Measurements from ENCODE around the gene LEMD1. TPM values are rescaled to one million over a fixed set of nuclear protein-coding genes. Genes with fewer than 3 reads are reported as not detected.
A peak's percentile ranks its signal among the peaks of the same experiment; 100 is the strongest.
"Not testable (repeated sequence)": the region's sequence is repeated elsewhere in the genome, so short reads cannot be mapped to it uniquely, and the experiment has no call there.

LEMD1 gene
- total RNA-seq, 1 donor from 2014 or later: 1.0 TPM

DNA sequence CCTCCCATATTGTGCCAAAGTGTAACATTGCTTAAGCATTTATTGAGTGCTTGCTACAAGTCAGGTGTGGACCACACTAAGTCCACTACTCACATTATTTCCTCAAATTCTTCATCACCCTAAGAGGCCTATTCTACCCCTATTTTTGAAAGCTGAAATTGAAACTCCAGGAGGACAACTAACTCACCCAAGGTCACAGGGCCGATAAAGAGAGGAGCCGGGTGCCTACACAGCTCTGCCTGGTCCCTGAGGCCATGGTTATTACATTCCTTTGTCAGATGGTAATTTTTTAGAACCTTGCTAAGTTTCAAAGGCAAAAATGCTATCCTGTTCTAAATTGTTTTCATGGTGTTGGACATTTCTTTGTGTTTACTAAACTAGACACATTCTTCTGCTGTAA lies 41.0 kb downstream of the LEMD1 start:
- DNase-seq (ENCODE audit: low spot score): no peak

DNA sequence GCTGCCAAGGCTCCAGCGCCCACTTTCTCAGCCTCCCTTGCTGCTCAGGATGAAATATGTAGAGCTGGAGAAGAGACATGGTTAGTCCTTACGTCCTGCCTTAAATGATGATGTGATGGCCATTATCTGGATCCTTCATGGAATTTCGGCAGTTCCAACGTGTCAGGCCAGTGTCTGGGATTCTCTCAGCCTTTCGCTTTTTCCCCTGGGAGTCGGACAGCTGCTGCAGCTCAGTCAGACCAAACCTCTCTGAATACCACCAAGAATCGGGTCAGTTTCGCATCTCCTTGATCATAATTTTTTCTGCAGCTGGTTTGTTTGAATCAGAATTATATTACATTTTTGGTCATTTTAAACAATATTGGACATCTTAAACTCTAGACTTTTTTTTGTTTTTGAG lies 42.8 kb downstream of the LEMD1 start:
- DNase-seq (ENCODE audit: low spot score): no peak

- no peak for DNase-seq (ENCODE audit: low spot score)
Observed at GRCh38 chr1:205377355-205377754, 44.5 kb downstream of the LEMD1 start.

- DNase-seq (ENCODE audit: low spot score): no peak
Observed at GRCh38 chr1:205376739-205377138, 45.1 kb downstream of the LEMD1 start.

- peak; percentile 54 for DNase-seq (ENCODE audit: low spot score)
Observed at GRCh38 chr1:205375835-205376545, 45.9 kb downstream of the LEMD1 start.

GRCh38 chr1:205374210-205375078 lies 47.4 kb downstream of the LEMD1 start:
- no peak for DNase-seq (ENCODE audit: low spot score)

DNA sequence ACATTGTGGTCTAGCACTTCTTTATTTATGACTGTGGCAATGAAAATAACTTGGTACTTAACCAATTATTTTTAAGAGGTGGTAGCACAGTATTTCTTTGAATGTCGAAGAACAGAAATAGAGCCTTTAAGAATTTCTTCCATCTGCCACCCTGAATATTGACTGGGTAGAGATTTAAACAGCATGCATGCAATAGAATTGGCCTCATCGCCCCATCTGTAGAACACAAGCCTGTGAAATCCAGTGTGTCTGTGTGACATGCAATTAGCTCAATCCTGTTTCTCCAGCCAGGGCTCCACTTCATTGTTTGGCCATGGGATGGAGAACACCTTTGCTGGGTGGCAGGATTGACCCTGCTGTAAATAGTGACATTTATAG lies 48.1 kb downstream of the LEMD1 start:
- DNase-seq (ENCODE audit: low spot score): no peak

- no peak for DNase-seq (ENCODE audit: low spot score)
Observed at GRCh38 chr1:205373022-205373797, 48.6 kb downstream of the LEMD1 start.

- no peak for DNase-seq (ENCODE audit: low spot score)
Observed at GRCh38 chr1:205371871-205372660, 49.8 kb downstream of the LEMD1 start.

DNA sequence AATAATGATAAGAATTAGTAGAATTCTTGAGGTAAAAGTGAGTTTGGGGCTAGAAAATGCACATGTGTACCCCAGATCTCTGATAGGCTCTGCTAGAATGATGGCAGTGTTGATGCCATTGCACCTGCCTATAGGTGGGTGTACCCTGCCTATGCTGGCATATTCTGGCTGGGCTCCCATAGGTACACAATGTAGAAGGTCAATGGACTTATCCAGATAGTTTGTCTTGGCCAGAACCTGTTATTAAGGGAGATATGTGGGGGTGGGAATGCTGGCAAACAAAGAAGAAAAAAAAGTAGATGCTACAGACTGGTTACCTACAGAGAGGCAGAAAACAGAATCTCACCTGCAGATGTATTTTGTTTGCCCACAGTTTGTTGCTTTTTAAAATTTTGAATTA lies 51.1 kb downstream of the LEMD1 start:
- DNase-seq (ENCODE audit: low spot score): peak; percentile 68

- DNase-seq (ENCODE audit: low spot score): no peak
Observed at GRCh38 chr1:205369701-205370123, 52.1 kb downstream of the LEMD1 start.

DNA sequence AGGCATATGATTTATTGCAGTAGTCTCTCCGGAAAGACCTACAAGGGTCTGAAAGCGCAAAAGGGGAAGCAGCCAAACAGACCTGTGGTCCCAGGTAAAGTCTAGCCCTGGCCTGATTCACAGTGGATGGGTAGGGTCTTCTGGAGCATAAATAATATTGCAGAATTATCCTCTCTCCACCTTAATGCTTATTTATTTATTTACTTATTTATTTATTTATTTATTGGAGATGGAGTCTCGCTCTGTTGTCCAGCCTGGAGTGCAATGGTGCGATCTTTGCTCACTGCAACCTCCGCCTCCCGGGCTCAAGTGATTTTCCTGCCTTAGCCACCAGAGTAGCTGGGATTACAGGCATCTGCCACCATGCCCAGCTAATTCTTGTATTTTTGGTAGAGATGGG lies 53.4 kb downstream of the LEMD1 start:
- no peak for DNase-seq (ENCODE audit: low spot score)

DNA sequence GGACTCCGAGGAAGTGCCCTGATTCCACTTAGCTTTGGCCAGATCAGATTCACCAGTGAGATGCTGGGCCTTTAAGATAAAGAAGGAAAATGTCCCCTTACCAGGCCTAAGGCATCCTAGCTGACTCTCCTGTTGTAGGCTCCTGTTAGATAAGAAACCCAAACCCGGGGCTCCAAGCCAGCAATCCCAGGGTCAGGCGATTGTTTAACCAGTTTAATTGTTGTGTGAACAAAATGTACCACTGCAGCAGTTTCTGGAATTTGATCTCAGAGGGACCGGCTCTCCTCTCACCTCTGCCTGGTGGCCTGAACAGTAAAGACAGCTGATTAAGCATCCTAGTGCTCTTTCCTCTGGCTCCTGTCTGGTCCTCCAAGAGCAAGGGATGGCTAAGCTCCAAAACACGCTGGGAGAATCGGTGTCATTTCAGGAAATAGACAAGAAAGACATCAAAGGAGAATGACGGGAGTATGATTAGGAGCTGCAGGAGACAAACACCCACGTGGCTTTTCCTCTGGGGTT lies 55.9 kb downstream of the LEMD1 start:
- DNase-seq (ENCODE audit: low spot score): peak; percentile 64

DNA sequence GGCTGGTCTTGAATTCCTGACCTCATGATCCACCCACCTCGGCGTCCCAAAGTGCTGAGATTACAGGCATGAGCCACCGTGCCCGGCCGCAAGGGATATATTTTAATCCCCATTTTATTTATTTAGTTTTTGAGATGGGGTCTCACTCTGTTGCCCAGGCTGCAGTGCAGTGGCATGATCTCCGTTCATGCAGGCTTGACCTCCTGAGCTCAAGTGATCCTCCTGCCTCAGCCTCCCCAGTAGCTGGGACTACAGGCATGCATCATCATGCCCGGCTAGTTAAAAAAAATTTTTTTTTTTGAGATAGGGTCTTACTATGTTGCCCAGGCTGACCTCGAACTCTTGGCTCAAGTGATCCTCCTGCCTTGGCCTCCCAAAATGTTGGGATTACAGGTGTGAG lies 56.8 kb downstream of the LEMD1 start:
- DNase-seq (ENCODE audit: low spot score): not testable (repeated sequence)

GRCh38 chr1:205360891-205361290 lies 61.0 kb downstream of the LEMD1 start:
- no peak for DNase-seq (ENCODE audit: low spot score)

- DNase-seq (ENCODE audit: low spot score): no peak
Observed at GRCh38 chr1:205359771-205360565, 61.9 kb downstream of the LEMD1 start.

DNA sequence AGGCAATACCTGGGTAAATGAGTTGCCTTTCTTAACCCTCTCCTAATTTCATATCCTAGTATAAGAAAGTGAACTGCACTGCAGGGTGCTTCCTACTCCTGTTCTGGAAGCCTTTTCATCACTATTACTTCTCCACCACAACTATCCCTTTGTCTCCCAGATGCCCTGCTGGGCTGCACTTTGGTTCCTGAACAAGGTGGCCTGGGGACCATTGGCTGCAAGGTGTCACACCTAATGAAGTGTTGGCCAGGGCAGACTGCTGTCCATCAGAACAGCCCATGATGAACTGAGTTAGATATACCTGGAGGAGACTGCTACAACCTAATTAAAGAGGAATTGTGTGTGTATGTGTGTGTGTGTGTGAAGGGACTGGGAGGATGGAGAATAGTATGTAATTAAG lies 63.3 kb downstream of the LEMD1 start:
- no peak for DNase-seq (ENCODE audit: low spot score)

GRCh38 chr1:205357567-205357966 lies 64.3 kb downstream of the LEMD1 start:
- no peak for DNase-seq (ENCODE audit: low spot score)

DNA sequence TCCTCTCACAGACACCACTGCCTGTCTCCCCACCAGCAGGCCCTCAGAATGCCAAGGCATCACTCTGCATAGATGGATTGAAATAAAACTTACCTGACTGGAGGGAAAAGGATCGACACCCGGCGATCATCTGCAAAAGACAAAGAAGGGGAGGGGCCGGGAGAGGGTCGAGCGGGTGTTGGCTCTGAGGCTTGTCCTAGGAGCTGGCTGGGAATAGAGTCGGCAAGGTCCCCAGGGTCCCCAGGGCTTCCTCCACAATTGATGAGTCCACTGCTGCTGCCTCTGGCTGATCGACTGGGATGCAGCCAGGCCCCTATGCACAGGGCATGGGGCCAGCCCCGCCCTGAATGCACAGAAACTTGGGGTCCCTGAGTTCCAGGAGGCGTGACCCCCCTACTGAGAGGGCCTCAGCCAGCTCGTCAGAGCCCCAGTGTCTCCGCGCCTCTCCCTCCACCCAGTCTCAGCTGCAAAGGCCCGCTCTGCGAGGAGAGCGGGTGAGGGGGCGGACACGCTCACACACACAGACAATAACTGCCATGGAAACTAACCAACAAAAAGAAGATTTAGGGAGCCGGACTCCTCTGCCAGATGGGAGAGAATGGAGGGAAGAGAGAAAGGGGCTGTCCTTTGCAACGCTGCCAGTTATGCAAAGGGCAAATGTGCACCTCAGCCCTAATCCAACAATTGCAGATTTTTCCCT lies 65.3 kb downstream of the LEMD1 start, which contains the start of gene KLHDC8A:
Gene KLHDC8A (minus strand): TSS at position 483 of the 700 bp plus-strand sequence. CDS start 13,318 bp downstream, outside the sequence.
- no peak for DNase-seq (ENCODE audit: low spot score)

DNA sequence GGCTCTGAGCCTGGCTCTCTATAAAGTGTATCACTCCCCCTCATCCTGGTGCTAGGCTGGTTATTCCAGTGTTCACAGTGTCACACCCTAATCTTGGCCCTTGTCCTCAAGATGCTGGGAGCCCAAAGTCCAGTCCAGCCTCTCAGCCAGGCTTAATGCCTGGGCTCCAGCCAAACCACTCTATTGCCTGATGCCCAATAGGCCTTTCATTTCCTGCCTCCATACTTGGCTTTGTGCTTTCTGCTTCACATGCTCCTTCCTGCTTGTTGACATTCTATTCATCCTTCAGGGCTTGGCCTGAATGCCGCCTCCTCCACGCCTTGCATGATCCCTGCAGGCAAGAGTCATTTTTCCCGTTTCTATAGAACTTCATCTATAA lies 66.8 kb downstream of the LEMD1 start:
- DNase-seq (ENCODE audit: low spot score): peak; percentile 92
